Liver (tissue), 9 donors: ENCODE results near the gene DNAJC4. TPM values are rescaled to one million over a fixed set of nuclear protein-coding genes. Genes with fewer than 3 reads are reported as not detected.

Experiments
- DNase-seq: peaks from one replicate; pipeline ENCODE4 v3.0.0-alpha.2; 2017; ENCODE audit warnings: low spot score
- H3K27ac ChIP-seq, 2 donors: one replicate each; pipeline ENCODE4 v1.7.0; 2013; ENCODE audit warnings: inconsistent platforms in 2 of 2, low read length in 2 of 2, control low read depth in 1 of 2, low read depth in 1 of 2, mild to moderate bottlenecking in 1 of 2
- H3K27me3 ChIP-seq, 4 donors: one replicate each; pipeline versions ENCODE4 v1.6.1 to v1.7.0; 2013; ENCODE audit warnings: low read length in 3 of 4, inconsistent platforms in 1 of 4, mild to moderate bottlenecking in 1 of 4, moderate library complexity in 1 of 4; ENCODE audit not compliant: control insufficient read depth in 4 of 4, insufficient read depth in 4 of 4
- H3K36me3 ChIP-seq, 4 donors: one replicate each; pipeline versions ENCODE4 v1.6.1 to v1.7.0; 2013; ENCODE audit warnings: low read length in 3 of 4, mild to moderate bottlenecking in 3 of 4, low read depth in 1 of 4, moderate library complexity in 1 of 4; ENCODE audit not compliant: control insufficient read depth in 4 of 4, insufficient read depth in 3 of 4
- H3K4me1 ChIP-seq, 4 donors: one replicate each; pipeline versions ENCODE4 v1.6.1 to v1.7.0; 2013; ENCODE audit warnings: low read length in 3 of 4, mild to moderate bottlenecking in 3 of 4, moderate library complexity in 1 of 4; ENCODE audit not compliant: control insufficient read depth in 4 of 4, insufficient read depth in 4 of 4
- H3K4me3 ChIP-seq, 3 donors: one replicate each; pipeline versions ENCODE4 v1.6.1 to v1.7.0; 2013; ENCODE audit warnings: low read length in 3 of 3, control low read depth in 1 of 3, low read depth in 1 of 3, mild to moderate bottlenecking in 1 of 3
- H3K9ac ChIP-seq, 2 donors: one replicate each; pipeline ENCODE4 v1.7.0; 2013; ENCODE audit warnings: low read length in 2 of 2, mild to moderate bottlenecking in 2 of 2, moderate library complexity in 2 of 2, control low read depth in 1 of 2, low read depth in 1 of 2
- H3K9me3 ChIP-seq, 4 donors: one replicate each; pipeline versions ENCODE4 v1.6.1 to v1.7.0; 2013; ENCODE audit warnings: low read length in 3 of 4; ENCODE audit not compliant: control insufficient read depth in 4 of 4
- EGR1 ChIP-seq, 2 donors: IDR thresholded peaks; 2 replicates each; pipeline ENCODE4 v1.6.1; 2016 to 2018; ENCODE audit warnings: antibody characterized with exemption in 2 of 2, low read depth in 2 of 2
- FOXA1 ChIP-seq: IDR thresholded peaks from 2 replicates; pipeline ENCODE4 v1.6.1; 2016; ENCODE audit warnings: antibody characterized with exemption
- FOXA2 ChIP-seq: IDR thresholded peaks from 2 replicates; pipeline ENCODE4 v1.6.1; 2016; ENCODE audit warnings: antibody characterized with exemption
- GABPA ChIP-seq, 2 donors: IDR thresholded peaks in 1 of 2; conservative IDR thresholded peaks in 1 of 2; 2 replicates each; pipeline ENCODE4 v1.6.1; 2016; ENCODE audit warnings: antibody characterized with exemption in 2 of 2, mild to moderate bottlenecking in 1 of 2, moderate library complexity in 1 of 2
- HNF4G ChIP-seq: IDR thresholded peaks from 2 replicates; pipeline ENCODE4 v1.6.1; 2016; ENCODE audit warnings: antibody characterized with exemption
- JUND ChIP-seq, 2 donors: IDR thresholded peaks; 2 replicates each; pipeline ENCODE4 v1.6.1; 2016; ENCODE audit warnings: antibody characterized with exemption in 2 of 2
- NR2F2 ChIP-seq: IDR thresholded peaks from 2 replicates; pipeline ENCODE4 v1.6.1; 2016; ENCODE audit warnings: antibody characterized with exemption
- RAD21 ChIP-seq, 2 donors: IDR thresholded peaks; 2 replicates each; pipeline ENCODE4 v1.6.1; 2016; ENCODE audit warnings: antibody characterized with exemption in 2 of 2, mild to moderate bottlenecking in 2 of 2
- RXRA ChIP-seq, 2 donors: IDR thresholded peaks; 2 replicates each; pipeline ENCODE4 v1.6.1; 2017 to 2018; ENCODE audit warnings: antibody characterized with exemption in 2 of 2, mild to moderate bottlenecking in 1 of 2
- SP1 ChIP-seq: IDR thresholded peaks from 2 replicates; pipeline ENCODE4 v1.6.1; 2018; ENCODE audit warnings: antibody characterized with exemption, mild to moderate bottlenecking
- TAF1 ChIP-seq: conservative IDR thresholded peaks from 2 replicates; pipeline ENCODE4 v1.6.1; 2016; ENCODE audit warnings: antibody characterized with exemption, mild to moderate bottlenecking
- YY1 ChIP-seq: IDR thresholded peaks from 2 replicates; pipeline ENCODE4 v1.6.1; 2016; ENCODE audit warnings: antibody characterized with exemption, mild to moderate bottlenecking
- whole genome bisulfite sequencing: extraction: QIAGEN DNeasy Blood & Tissue Kit; methylation state at CpG from one replicate; pipeline ENCODE4 v1.1.7; 2013; 5-methylcytosine and 5-hydroxymethylcytosine counted together
- polyA plus RNA-seq, 2 donors: library from polyadenylated mRNA; stranded (reverse) in 1 of 2; unstranded in 1 of 2; fragments of 200-250 nt in 1 of 2; fragments of >200 nt in 1 of 2; fragmentation: Nextera tagmentation in 1 of 2; extraction: Ambion mirVana in 1 of 2; gene quantifications; one replicate each; pipeline versions ENCODE4 v1.2.1 to v1.2.3, GENCODE V29; 2013 to 2015
- total RNA-seq, 2 donors: library from RNA; depleted of rRNA; stranded (reverse); fragments of >200 nt; gene quantifications; one replicate each; pipeline ENCODE4 v1.2.3, GENCODE V29; 2014
- TF ChIP-seq, protein P1 (sequence below): IDR thresholded peaks from 2 replicates; pipeline ENCODE4 v1.6.1; 2016; ENCODE audit warnings: antibody characterized with exemption
- TF ChIP-seq, protein P2 (sequence below): IDR thresholded peaks from 2 replicates; pipeline ENCODE4 v1.6.1; 2016; ENCODE audit warnings: antibody characterized with exemption
- TF ChIP-seq, protein P3 (sequence below): IDR thresholded peaks from 2 replicates; pipeline ENCODE4 v1.6.1; 2016; ENCODE audit warnings: antibody characterized with exemption
- TF ChIP-seq, protein P4 (sequence below): IDR thresholded peaks from 2 replicates; pipeline ENCODE4 v1.6.1; 2016; ENCODE audit warnings: antibody characterized with exemption, mild to moderate bottlenecking
- TF ChIP-seq, protein P5 (sequence below): fragments of 150-350 bp; IDR thresholded peaks from 2 replicates; pipeline ENCODE4 v1.5.1; 2017; ENCODE audit warnings: improper control_type of control experiment, low read depth, low read length; ENCODE audit not compliant: missing input control
- donor health status: healthy.
- donor health status: healthy.
- donor health status: healthy.
- donor health status: healthy.
- donor health status: healthy.

DNAJC4 gene
- total and polyA plus RNA-seq, 4 donors: 8.5 to 25.9 (median 23.5) TPM

DNA sequence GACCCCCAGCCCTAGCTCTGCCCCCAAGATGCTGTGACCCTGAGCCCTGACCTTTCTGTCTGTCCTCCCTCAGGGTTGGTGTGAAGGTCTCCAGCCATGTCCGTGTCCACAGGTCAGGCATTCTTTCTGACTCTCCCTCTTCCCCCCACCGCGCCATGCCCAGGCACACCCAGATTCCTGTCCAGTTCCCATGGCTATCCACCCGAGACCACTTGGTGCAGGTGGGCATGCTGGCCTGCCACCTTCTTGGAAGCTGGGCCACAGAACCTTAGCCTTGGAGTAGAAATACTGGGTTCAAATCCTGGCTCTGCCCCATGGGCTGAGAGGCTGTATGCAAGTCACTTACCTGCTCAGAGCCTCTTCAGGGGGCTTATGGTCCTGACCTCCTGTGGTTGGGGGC is 18.7 kb downstream of the DNAJC4 start:
- WGBS: 93% methylated on average over 4 of the region's 4 CpGs
- Histone ChIP-seq H3K36me3 (peaks cover 0 to under 1% (median under 1%) of the 10 kb centered on the region in 4 donors), H3K27ac (no peak overlapping the region), H3K4me3 (no peak overlapping the region), H3K9ac (no peak overlapping the region), H3K27me3 (no peaks in the 10 kb centered on the region), H3K9me3 (no peaks in the 10 kb centered on the region), H3K4me1 (peaks cover 10 to 64% (median 48%) of the 10 kb centered on the region in 4 donors)
- no peak for TF ChIP-seq NR2F2
- TF ChIP-seq, protein P1, sequence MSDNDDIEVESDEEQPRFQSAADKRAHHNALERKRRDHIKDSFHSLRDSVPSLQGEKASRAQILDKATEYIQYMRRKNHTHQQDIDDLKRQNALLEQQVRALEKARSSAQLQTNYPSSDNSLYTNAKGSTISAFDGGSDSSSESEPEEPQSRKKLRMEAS: no peak
- no peak for TF ChIP-seq FOXA1
- no peak for TF ChIP-seq YY1
- TF ChIP-seq, protein P2, sequence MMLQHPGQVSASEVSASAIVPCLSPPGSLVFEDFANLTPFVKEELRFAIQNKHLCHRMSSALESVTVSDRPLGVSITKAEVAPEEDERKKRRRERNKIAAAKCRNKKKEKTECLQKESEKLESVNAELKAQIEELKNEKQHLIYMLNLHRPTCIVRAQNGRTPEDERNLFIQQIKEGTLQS: no peak
- no peak for TF ChIP-seq FOXA2
- no peak for TF ChIP-seq GABPA (IDR thresholded peaks at IDR 0.05 in 1 of 2, conservative IDR thresholded peaks at IDR 0.05 in 1 of 2)
- TF ChIP-seq HNF4G: no peak
- TF ChIP-seq EGR1 (IDR thresholded peaks at IDR 0.05; ENCODE audit: low read depth in 2 of 2): no peak
- no peak for TF ChIP-seq RAD21 (IDR thresholded peaks at IDR 0.05)
- TF ChIP-seq, protein P3, sequence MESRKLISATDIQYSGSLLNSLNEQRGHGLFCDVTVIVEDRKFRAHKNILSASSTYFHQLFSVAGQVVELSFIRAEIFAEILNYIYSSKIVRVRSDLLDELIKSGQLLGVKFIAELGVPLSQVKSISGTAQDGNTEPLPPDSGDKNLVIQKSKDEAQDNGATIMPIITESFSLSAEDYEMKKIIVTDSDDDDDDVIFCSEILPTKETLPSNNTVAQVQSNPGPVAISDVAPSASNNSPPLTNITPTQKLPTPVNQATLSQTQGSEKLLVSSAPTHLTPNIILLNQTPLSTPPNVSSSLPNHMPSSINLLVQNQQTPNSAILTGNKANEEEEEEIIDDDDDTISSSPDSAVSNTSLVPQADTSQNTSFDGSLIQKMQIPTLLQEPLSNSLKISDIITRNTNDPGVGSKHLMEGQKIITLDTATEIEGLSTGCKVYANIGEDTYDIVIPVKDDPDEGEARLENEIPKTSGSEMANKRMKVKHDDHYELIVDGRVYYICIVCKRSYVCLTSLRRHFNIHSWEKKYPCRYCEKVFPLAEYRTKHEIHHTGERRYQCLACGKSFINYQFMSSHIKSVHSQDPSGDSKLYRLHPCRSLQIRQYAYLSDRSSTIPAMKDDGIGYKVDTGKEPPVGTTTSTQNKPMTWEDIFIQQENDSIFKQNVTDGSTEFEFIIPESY: no peak
- no peak for TF ChIP-seq RXRA (IDR thresholded peaks at IDR 0.05)
- TF ChIP-seq JUND (IDR thresholded peaks at IDR 0.05): no peak
- TF ChIP-seq, protein P4, sequence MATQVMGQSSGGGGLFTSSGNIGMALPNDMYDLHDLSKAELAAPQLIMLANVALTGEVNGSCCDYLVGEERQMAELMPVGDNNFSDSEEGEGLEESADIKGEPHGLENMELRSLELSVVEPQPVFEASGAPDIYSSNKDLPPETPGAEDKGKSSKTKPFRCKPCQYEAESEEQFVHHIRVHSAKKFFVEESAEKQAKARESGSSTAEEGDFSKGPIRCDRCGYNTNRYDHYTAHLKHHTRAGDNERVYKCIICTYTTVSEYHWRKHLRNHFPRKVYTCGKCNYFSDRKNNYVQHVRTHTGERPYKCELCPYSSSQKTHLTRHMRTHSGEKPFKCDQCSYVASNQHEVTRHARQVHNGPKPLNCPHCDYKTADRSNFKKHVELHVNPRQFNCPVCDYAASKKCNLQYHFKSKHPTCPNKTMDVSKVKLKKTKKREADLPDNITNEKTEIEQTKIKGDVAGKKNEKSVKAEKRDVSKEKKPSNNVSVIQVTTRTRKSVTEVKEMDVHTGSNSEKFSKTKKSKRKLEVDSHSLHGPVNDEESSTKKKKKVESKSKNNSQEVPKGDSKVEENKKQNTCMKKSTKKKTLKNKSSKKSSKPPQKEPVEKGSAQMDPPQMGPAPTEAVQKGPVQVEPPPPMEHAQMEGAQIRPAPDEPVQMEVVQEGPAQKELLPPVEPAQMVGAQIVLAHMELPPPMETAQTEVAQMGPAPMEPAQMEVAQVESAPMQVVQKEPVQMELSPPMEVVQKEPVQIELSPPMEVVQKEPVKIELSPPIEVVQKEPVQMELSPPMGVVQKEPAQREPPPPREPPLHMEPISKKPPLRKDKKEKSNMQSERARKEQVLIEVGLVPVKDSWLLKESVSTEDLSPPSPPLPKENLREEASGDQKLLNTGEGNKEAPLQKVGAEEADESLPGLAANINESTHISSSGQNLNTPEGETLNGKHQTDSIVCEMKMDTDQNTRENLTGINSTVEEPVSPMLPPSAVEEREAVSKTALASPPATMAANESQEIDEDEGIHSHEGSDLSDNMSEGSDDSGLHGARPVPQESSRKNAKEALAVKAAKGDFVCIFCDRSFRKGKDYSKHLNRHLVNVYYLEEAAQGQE: no peak
- TF ChIP-seq, protein P5, sequence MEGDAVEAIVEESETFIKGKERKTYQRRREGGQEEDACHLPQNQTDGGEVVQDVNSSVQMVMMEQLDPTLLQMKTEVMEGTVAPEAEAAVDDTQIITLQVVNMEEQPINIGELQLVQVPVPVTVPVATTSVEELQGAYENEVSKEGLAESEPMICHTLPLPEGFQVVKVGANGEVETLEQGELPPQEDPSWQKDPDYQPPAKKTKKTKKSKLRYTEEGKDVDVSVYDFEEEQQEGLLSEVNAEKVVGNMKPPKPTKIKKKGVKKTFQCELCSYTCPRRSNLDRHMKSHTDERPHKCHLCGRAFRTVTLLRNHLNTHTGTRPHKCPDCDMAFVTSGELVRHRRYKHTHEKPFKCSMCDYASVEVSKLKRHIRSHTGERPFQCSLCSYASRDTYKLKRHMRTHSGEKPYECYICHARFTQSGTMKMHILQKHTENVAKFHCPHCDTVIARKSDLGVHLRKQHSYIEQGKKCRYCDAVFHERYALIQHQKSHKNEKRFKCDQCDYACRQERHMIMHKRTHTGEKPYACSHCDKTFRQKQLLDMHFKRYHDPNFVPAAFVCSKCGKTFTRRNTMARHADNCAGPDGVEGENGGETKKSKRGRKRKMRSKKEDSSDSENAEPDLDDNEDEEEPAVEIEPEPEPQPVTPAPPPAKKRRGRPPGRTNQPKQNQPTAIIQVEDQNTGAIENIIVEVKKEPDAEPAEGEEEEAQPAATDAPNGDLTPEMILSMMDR: no peak
- no peak for TF ChIP-seq TAF1
- TF ChIP-seq SP1: no peak
- no peak for DNase-seq
